Skeletal muscle tissue (tissue), 1 donor: ENCODE measurements around the gene ACTL6B. TPM values are rescaled to one million over a fixed set of nuclear protein-coding genes. Genes with fewer than 3 reads are reported as not detected.

Experiments used
- total RNA-seq: library from RNA; depleted of rRNA; stranded (reverse); fragments of >200 nt; gene quantifications from one replicate; pipeline ENCODE4 v1.2.3, GENCODE V29; 2014

Gene ACTL6B
- total RNA-seq, 1 donor from 2014 or later: not detected

Other genes with a start within 250 kb of the ACTL6B start
- 3.1 TPM for gene ZCWPW1, start 227.7 kb downstream of the ACTL6B start, total RNA-seq
- 30.8 TPM for gene MEPCE, start 226.6 kb downstream of the ACTL6B start, total RNA-seq
- gene PPP1R35, start 220.0 kb downstream of the ACTL6B start, total RNA-seq: 5.2 TPM
- gene SPACDR, start 192.2 kb downstream of the ACTL6B start, total RNA-seq: not detected
- 13.6 TPM for gene TSC22D4, start 177.2 kb downstream of the ACTL6B start, total RNA-seq
- 3.1 TPM for gene NYAP1, start 172.5 kb downstream of the ACTL6B start, total RNA-seq
- gene AGFG2, start 117.2 kb downstream of the ACTL6B start, total RNA-seq: 3.1 TPM
- not detected for gene SAP25, start 82.5 kb downstream of the ACTL6B start, total RNA-seq
- gene LRCH4, start 70.3 kb downstream of the ACTL6B start, total RNA-seq: 6.3 TPM
- 1.0 TPM for gene FBXO24, start 70.1 kb downstream of the ACTL6B start, total RNA-seq
- gene PCOLCE, start 54.1 kb downstream of the ACTL6B start, total RNA-seq: 91.9 TPM
- 2.6 TPM for gene MOSPD3, start 43.9 kb downstream of the ACTL6B start, total RNA-seq
- gene TFR2, start 14.9 kb downstream of the ACTL6B start, total RNA-seq: 1.0 TPM
- 48.5 TPM for gene GNB2, start 17.3 kb upstream of the ACTL6B start, total RNA-seq
- 12.0 TPM for gene GIGYF1, start 37.8 kb upstream of the ACTL6B start, total RNA-seq
- 27.7 TPM for gene POP7, start 49.7 kb upstream of the ACTL6B start, total RNA-seq
- gene EPO, start 64.0 kb upstream of the ACTL6B start, total RNA-seq: not detected
- gene ZAN, start 77.1 kb upstream of the ACTL6B start, total RNA-seq: not detected
- gene EPHB4, start 171.1 kb upstream of the ACTL6B start, total RNA-seq: 72.5 TPM
- 24.5 TPM for gene SLC12A9, start 196.3 kb upstream of the ACTL6B start, total RNA-seq
- 25.6 TPM for gene TRIP6, start 210.9 kb upstream of the ACTL6B start, total RNA-seq
- gene SRRT, start 218.7 kb upstream of the ACTL6B start, total RNA-seq: 25.1 TPM
- 5.7 TPM for gene UFSP1, start 233.3 kb upstream of the ACTL6B start, total RNA-seq
- 36.0 TPM for gene ACHE, start 239.4 kb upstream of the ACTL6B start, total RNA-seq